Measurements from ENCODE around the gene KPNA3. TPM values are rescaled to one million over a fixed set of nuclear protein-coding genes. Genes with fewer than 3 reads are reported as not detected.

Gene KPNA3
- polyA plus RNA-seq, 4 donors: 14.3 to 24.5 (median 15.0) TPM

GRCh38 chr13:49693191-49693733 is 99.2 kb downstream of the KPNA3 start:
- FAIRE-seq (no peak), DNase-seq (peak in 1 of 2 donors; percentile 17)
- H3K36me3 ChIP-seq (ENCODE audit: control insufficient read depth in 3 of 3, insufficient read depth in 2 of 3, low read depth in 1 of 3, low read length in 3 of 3): peaks cover 0 to 3% (median 0%) of the 10 kb centered on the region in 3 donors
- no peak overlapping the region for H3K4me3 ChIP-seq (ENCODE audit: low read depth in 1 of 3, low read length in 3 of 3)
- WGBS, 3 donors: 74 to 80% (median 80%) methylated on average over 4 of the region's 4 CpGs
- H3K4me1 ChIP-seq (ENCODE audit: control insufficient read depth in 3 of 3, insufficient read depth in 2 of 3, low read depth in 1 of 3, low read length in 2 of 3): peaks cover 0 to 6% (median 0%) of the 10 kb centered on the region in 3 donors
- no peaks in the 10 kb centered on the region for H3K9me3 ChIP-seq (ENCODE audit: control insufficient read depth in 2 of 2, insufficient read depth in 1 of 2, low read depth in 1 of 2, low read length in 1 of 2)
- no peaks in the 10 kb centered on the region for H3K27me3 ChIP-seq (ENCODE audit: control insufficient read depth in 3 of 3, insufficient read depth in 3 of 3, low read length in 3 of 3)
- H3K27ac ChIP-seq (ENCODE audit: low read depth in 1 of 3, low read length in 2 of 3): no peak overlapping the region

DNA sequence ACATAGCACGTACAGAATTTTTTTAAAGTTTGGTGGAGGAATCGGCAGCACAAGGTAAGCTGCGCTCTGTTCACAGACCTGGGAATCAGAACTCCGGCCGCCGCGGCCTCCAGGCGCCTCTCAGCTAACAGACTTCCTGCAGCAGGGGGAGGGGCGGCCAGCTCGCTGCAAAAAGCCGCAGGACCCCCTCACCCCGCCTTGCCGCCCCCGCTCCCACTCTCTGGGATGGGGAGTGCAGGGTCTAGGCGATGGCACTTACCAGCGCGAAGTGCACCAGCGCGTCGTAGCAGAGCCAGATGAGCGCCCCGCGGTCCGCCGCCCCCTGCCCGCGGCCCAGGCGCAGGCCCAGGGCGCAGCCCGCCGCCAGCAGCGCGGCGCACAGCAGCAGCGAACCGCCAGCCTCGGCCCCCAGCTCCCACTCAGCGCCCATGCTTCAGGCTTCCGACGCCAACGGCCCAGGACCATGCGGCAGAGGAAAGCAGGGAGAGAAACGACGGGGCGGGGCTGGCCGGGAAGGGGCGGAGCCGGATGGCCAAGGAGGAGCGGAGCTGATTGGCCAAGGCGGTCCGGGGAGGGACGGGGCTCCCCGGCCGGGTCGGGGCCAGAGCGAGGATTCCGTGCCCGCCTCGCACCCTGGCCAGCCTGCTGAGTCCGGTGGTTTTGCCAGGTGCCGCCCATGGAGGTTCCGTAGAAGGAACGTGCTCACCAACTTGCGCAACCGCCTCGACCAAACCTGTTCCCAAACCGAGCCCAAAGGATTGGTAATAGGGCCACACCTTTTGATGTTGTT is 101.3 kb downstream of the KPNA3 start, which contains the start of gene EBPL:
Gene EBPL, minus strand, starts transcription at position 492 of the 790 bp plus-strand sequence. Its CDS starts 62 bp downstream, at position 430.
- FAIRE-seq: no peak
- Histone ChIP-seq H3K4me1 (ENCODE audit: control insufficient read depth in 3 of 3, insufficient read depth in 2 of 3, low read depth in 1 of 3, low read length in 2 of 3) (peaks cover 0 to 6% (median 0%) of the 10 kb centered on the region in 3 donors), H3K4me3 (ENCODE audit: low read depth in 1 of 3, low read length in 3 of 3) (peak within 1 kb of the TSS; percentile 75 to 86 (median 85)), H3K9me3 (ENCODE audit: control insufficient read depth in 2 of 2, insufficient read depth in 1 of 2, low read depth in 1 of 2, low read length in 1 of 2) (no peaks in the 10 kb centered on the region), H3K36me3 (ENCODE audit: control insufficient read depth in 3 of 3, insufficient read depth in 2 of 3, low read depth in 1 of 3, low read length in 3 of 3) (peaks cover 0 to 8% (median under 1%) of the 10 kb centered on the region in 3 donors), H3K27me3 (ENCODE audit: control insufficient read depth in 3 of 3, insufficient read depth in 3 of 3, low read length in 3 of 3) (no peaks in the 10 kb centered on the region), H3K27ac (ENCODE audit: low read depth in 1 of 3, low read length in 2 of 3) (peak within 1 kb of the TSS; percentile 78 to 98 (median 79))
- WGBS, 3 donors: 0 to 1% (median 1%) methylated on average over 44 to 67 of the region's 67 CpGs
- peak; percentile 91 to 95 for DNase-seq

DNA sequence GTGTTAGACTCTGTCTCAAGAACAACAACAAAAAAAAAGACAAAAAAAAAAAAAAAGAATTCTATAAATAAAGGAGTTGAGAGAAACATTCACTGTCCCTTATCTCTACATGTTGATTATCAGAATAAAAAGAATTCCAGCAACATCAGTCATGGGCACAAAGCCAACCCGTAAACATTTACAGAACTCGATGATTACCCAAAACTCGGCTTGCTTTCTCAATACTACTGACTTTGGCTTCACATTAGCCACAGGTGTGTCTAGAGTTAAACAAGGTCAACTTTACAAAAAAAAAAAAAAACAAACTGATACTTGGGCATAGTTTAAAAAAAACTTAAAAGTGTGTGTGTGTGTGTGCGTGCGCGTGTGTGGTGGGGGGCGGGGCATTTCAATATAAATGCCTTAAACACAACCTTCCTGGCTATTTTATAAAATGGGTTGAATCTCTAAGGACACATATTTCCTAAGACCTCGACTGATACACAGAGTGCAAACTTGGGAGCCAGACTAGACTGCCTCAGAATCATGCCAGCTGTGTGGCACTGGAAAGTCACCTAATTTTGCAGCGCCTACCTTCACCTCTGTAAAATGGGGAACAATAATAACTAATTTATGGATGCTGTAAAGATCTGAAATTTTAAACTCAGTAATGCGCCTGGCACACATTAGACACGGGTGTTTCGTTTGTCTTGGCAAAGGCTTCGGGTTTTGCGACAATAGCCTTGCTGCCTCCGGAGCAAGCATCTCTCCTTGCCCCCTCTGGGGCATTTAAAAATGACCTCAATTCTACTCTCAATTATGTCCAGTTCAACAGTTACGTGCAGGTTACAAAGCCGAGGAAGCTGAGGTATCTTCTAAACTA is 102.1 kb downstream of the KPNA3 start:
- Histone ChIP-seq H3K36me3 (ENCODE audit: control insufficient read depth in 3 of 3, insufficient read depth in 2 of 3, low read depth in 1 of 3, low read length in 3 of 3) (peaks cover 0 to 13% (median 3%) of the 10 kb centered on the region in 3 donors), H3K4me1 (ENCODE audit: control insufficient read depth in 3 of 3, insufficient read depth in 2 of 3, low read depth in 1 of 3, low read length in 2 of 3) (peaks cover 0 to 6% (median 0%) of the 10 kb centered on the region in 3 donors), H3K9me3 (ENCODE audit: control insufficient read depth in 2 of 2, insufficient read depth in 1 of 2, low read depth in 1 of 2, low read length in 1 of 2) (no peaks in the 10 kb centered on the region), H3K27ac (ENCODE audit: low read depth in 1 of 3, low read length in 2 of 3) (peak overlapping the region in 2 of 3 donors; percentile 46 to 98), H3K27me3 (ENCODE audit: control insufficient read depth in 3 of 3, insufficient read depth in 3 of 3, low read length in 3 of 3) (no peaks in the 10 kb centered on the region), H3K4me3 (ENCODE audit: low read depth in 1 of 3, low read length in 3 of 3) (peak overlapping the region; percentile 75 to 86 (median 85))
- WGBS, 3 donors: 7 to 8% (median 7%) methylated on average over 17 of the region's 17 CpGs
- peak; percentile 23 to 50 for DNase-seq
- FAIRE-seq: no peak

DNA sequence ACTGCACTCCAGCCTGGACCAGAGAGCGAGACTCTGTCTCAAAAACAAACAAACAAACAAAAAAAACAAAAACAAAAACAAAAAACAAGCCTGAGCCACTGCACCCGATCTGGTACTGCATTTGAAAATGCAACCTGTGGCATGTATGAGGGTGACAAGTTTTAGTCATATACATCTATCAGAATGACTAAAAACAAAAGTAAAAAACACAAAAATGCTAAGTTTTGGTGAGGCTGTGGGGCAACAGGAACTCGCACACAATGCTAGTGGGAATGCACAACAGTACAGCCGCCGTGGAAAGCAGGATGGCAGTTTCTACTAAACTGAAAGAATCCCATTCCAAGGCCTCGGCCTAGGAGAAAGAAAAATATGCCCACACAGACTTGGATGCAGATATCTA is 109.0 kb downstream of the KPNA3 start:
- H3K4me1 ChIP-seq (ENCODE audit: control insufficient read depth in 3 of 3, insufficient read depth in 2 of 3, low read depth in 1 of 3, low read length in 2 of 3): no peaks in the 10 kb centered on the region
- WGBS, 3 donors: 72 to 87% (median 81%) methylated on average over 6 of the region's 6 CpGs
- FAIRE-seq (no peak), DNase-seq (no peak)
- no peak overlapping the region for H3K4me3 ChIP-seq (ENCODE audit: low read depth in 1 of 3, low read length in 3 of 3)
- H3K9me3 ChIP-seq (ENCODE audit: control insufficient read depth in 2 of 2, insufficient read depth in 1 of 2, low read depth in 1 of 2, low read length in 1 of 2): peaks cover 0 to 3% of the 10 kb centered on the region in 2 donors
- H3K36me3 ChIP-seq (ENCODE audit: control insufficient read depth in 3 of 3, insufficient read depth in 2 of 3, low read depth in 1 of 3, low read length in 3 of 3): peaks cover 0 to 22% (median 3%) of the 10 kb centered on the region in 3 donors
- H3K27me3 ChIP-seq (ENCODE audit: control insufficient read depth in 3 of 3, insufficient read depth in 3 of 3, low read length in 3 of 3): no peaks in the 10 kb centered on the region
- no peak overlapping the region for H3K27ac ChIP-seq (ENCODE audit: low read depth in 1 of 3, low read length in 2 of 3)

DNA sequence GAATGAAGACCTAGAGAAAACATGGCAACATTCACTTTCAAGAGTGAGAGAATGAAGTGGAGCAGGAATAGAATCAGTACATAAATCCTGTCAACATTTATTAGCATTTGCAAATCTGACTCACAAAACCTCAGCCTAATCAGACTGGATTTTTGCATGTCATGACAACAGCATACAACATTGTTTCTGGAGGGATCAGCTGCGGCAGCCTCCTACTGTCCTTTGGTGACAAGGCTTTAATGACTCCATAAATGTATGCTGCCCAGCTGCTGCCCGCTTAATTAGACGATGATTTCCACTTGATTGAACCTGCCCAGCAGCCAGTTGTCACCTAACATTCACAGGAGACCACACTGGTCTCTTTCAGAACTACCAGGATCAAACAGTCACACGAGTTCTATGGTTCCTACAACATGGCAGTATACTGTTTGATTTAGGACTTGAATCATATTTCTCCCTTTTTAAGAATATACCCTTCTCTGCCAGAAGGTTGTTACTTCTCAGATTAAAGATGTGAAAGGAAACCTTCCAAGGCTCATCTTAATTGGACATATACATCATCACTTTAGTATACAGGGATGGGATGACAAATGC is 110.5 kb downstream of the KPNA3 start:
- Histone ChIP-seq H3K27ac (ENCODE audit: low read depth in 1 of 3, low read length in 2 of 3) (no peak overlapping the region), H3K4me1 (ENCODE audit: control insufficient read depth in 3 of 3, insufficient read depth in 2 of 3, low read depth in 1 of 3, low read length in 2 of 3) (no peaks in the 10 kb centered on the region), H3K36me3 (ENCODE audit: control insufficient read depth in 3 of 3, insufficient read depth in 2 of 3, low read depth in 1 of 3, low read length in 3 of 3) (peaks cover 0 to 21% (median 3%) of the 10 kb centered on the region in 3 donors), H3K27me3 (ENCODE audit: control insufficient read depth in 3 of 3, insufficient read depth in 3 of 3, low read length in 3 of 3) (no peaks in the 10 kb centered on the region), H3K9me3 (ENCODE audit: control insufficient read depth in 2 of 2, insufficient read depth in 1 of 2, low read depth in 1 of 2, low read length in 1 of 2) (peaks cover 0 to 3% of the 10 kb centered on the region in 2 donors), H3K4me3 (ENCODE audit: low read depth in 1 of 3, low read length in 3 of 3) (no peak overlapping the region)
- DNase-seq (no peak), FAIRE-seq (no peak)
- WGBS, 3 donors: 74 to 85% (median 77%) methylated on average over 4 of the region's 4 CpGs

- DNase-seq (no peak), FAIRE-seq (no peak)
- H3K27me3 ChIP-seq (ENCODE audit: control insufficient read depth in 3 of 3, insufficient read depth in 3 of 3, low read length in 3 of 3): no peaks in the 10 kb centered on the region
- no peak overlapping the region for H3K27ac ChIP-seq (ENCODE audit: low read depth in 1 of 3, low read length in 2 of 3)
- peaks cover 0 to 11% (median 0%) of the 10 kb centered on the region in 3 donors for H3K36me3 ChIP-seq (ENCODE audit: control insufficient read depth in 3 of 3, insufficient read depth in 2 of 3, low read depth in 1 of 3, low read length in 3 of 3)
- 72 to 82% (median 73%) methylated on average over 3 of the region's 3 CpGs for WGBS, 3 donors
- peaks cover 0 to 6% of the 10 kb centered on the region in 2 donors for H3K9me3 ChIP-seq (ENCODE audit: control insufficient read depth in 2 of 2, insufficient read depth in 1 of 2, low read depth in 1 of 2, low read length in 1 of 2)
- no peak overlapping the region for H3K4me3 ChIP-seq (ENCODE audit: low read depth in 1 of 3, low read length in 3 of 3)
- H3K4me1 ChIP-seq (ENCODE audit: control insufficient read depth in 3 of 3, insufficient read depth in 2 of 3, low read depth in 1 of 3, low read length in 2 of 3): no peaks in the 10 kb centered on the region
These were observed 113.2 kb downstream of the KPNA3 start for GRCh38 chr13:49679246-49679645.

GRCh38 chr13:49678191-49678914 is 114.1 kb downstream of the KPNA3 start:
- DNase-seq: no peak
- WGBS, 3 donors: 96% methylated on average over 40 to 48 of the region's 48 CpGs
- Histone ChIP-seq H3K36me3 (ENCODE audit: control insufficient read depth in 3 of 3, insufficient read depth in 2 of 3, low read depth in 1 of 3, low read length in 3 of 3) (peaks cover 0 to 10% (median 0%) of the 10 kb centered on the region in 3 donors), H3K27ac (ENCODE audit: low read depth in 1 of 3, low read length in 2 of 3) (no peak overlapping the region), H3K9me3 (ENCODE audit: control insufficient read depth in 2 of 2, insufficient read depth in 1 of 2, low read depth in 1 of 2, low read length in 1 of 2) (peaks cover 0 to 6% of the 10 kb centered on the region in 2 donors), H3K4me3 (ENCODE audit: low read depth in 1 of 3, low read length in 3 of 3) (no peak overlapping the region), H3K27me3 (ENCODE audit: control insufficient read depth in 3 of 3, insufficient read depth in 3 of 3, low read length in 3 of 3) (no peaks in the 10 kb centered on the region), H3K4me1 (ENCODE audit: control insufficient read depth in 3 of 3, insufficient read depth in 2 of 3, low read depth in 1 of 3, low read length in 2 of 3) (no peaks in the 10 kb centered on the region)
- FAIRE-seq: no peak

Measured in small intestine (tissue), 7 donors.